Common myeloid progenitor, CD34-positive (primary cell): ENCODE data around the gene DCANP1.

Source experiments
- CTCF ChIA-PET: fragments of 350-600 bp; sonication (Branson Sonifier 250); formaldehyde crosslinking; loops from one replicate; lab custom pipeline; 2021; ENCODE audit warnings: antibody characterized with exemption; lab: Charles Lee
- POLR2A ChIA-PET: fragments of 350-600 bp; sonication (Branson Sonifier 250); formaldehyde crosslinking; loops from one replicate; lab custom pipeline; 2021; ENCODE audit warnings: antibody characterized with exemption; lab: Charles Lee
- DNase-seq, 3 donors: peaks; one replicate each; pipeline versions ENCODE4 v3.0.0 to v3.0.0-alpha.2; 2013
- H3K27ac ChIP-seq, 2 experiments: 1 replicate in 1 of 2; 2 replicates in 1 of 2; pipeline ENCODE4 v1.7.0; 2013; ENCODE audit warnings: inconsistent platforms in 2 of 2, low read length in 2 of 2, mild to moderate bottlenecking in 2 of 2, low read depth in 1 of 2, moderate library complexity in 1 of 2; ENCODE audit not compliant: severe bottlenecking in 2 of 2, insufficient read depth in 1 of 2, poor library complexity in 1 of 2
- H3K27me3 ChIP-seq, 5 experiments: replicated peaks in 2 of 5; 1 replicate in 3 of 5; 2 replicates in 2 of 5; pipeline versions ENCODE4 v1.6.1 to v1.7.0; 2013; ENCODE audit warnings: low read length in 4 of 5, mild to moderate bottlenecking in 2 of 5, moderate library complexity in 2 of 5, inconsistent platforms in 1 of 5; ENCODE audit not compliant: insufficient read depth in 5 of 5, control insufficient read depth in 4 of 5
- H3K36me3 ChIP-seq, 4 experiments: 1 replicate in 2 of 4; 2 replicates in 2 of 4; pipeline versions ENCODE4 v1.6.1 to v1.7.0; 2013; ENCODE audit warnings: low read length in 3 of 4, control low read depth in 1 of 4, mild to moderate bottlenecking in 1 of 4; ENCODE audit not compliant: control insufficient read depth in 4 of 4, insufficient read depth in 4 of 4
- H3K4me1 ChIP-seq, 4 experiments: 1 replicate in 3 of 4; 2 replicates in 1 of 4; pipeline versions ENCODE4 v1.6.1 to v1.7.1; 2013; ENCODE audit warnings: low read length in 3 of 4, mild to moderate bottlenecking in 3 of 4, control low read depth in 1 of 4, inconsistent platforms in 1 of 4, moderate library complexity in 1 of 4; ENCODE audit not compliant: control insufficient read depth in 4 of 4, insufficient read depth in 4 of 4; ENCODE audit errors: control extremely low read depth in 1 of 4
- H3K4me3 ChIP-seq, 7 experiments: 1 replicate in 4 of 7; 2 replicates in 3 of 7; pipeline versions ENCODE4 v1.5.1 to v1.7.0; 2013; ENCODE audit warnings: mild to moderate bottlenecking in 7 of 7, low read length in 6 of 7, moderate library complexity in 6 of 7, inconsistent platforms in 2 of 7, low read depth in 2 of 7, control low read depth in 1 of 7; ENCODE audit not compliant: insufficient read depth in 4 of 7, control insufficient read depth in 1 of 7; ENCODE audit errors: extremely low read depth in 1 of 7
- H3K9me3 ChIP-seq, 5 experiments: 1 replicate in 4 of 5; 2 replicates in 1 of 5; pipeline versions ENCODE4 v1.6.1 to v1.7.1; 2013; ENCODE audit warnings: low read length in 4 of 5, mild to moderate bottlenecking in 2 of 5, inconsistent platforms in 1 of 5, low read depth in 1 of 5, moderate library complexity in 1 of 5; ENCODE audit not compliant: control insufficient read depth in 4 of 5, insufficient read depth in 2 of 5; ENCODE audit errors: control extremely low read depth in 1 of 5
- WGBS: methylation state at CpG from one replicate; pipeline ENCODE4 v1.1.5; 2013; ENCODE audit not compliant: insufficient coverage; 5-methylcytosine and 5-hydroxymethylcytosine counted together

The DCANP1 gene

GRCh38 chr5:135451581-135452320, 4.6 kb upstream of the DCANP1 start:
- no peak for DNase-seq
- Histone ChIP-seq H3K36me3 (no peaks in the 10 kb centered on the region), H3K27ac (no peak overlapping the region), H3K4me1 (peaks cover 0 to 25% (median 6%) of the 10 kb centered on the region in 4 experiments), H3K27me3 (no peaks in the 10 kb centered on the region), H3K9me3 (no peaks in the 10 kb centered on the region), H3K4me3 (no peak overlapping the region)
- CTCF ChIA-PET, result interaction anchor here (1.6 to 30.2 kb wide), 4 partner anchors 10 to 108 kb away, joined by 3 to 1163 read pairs (median 156); partner anchors contain the start of gene DCANP1
- 97% methylated on average over 11 of the region's 17 CpGs for WGBS
- POLR2A ChIA-PET, result no interaction called here

- ChIA-PET CTCF (interaction anchor here (17.8 to 30.2 kb wide), 3 partner anchors 7 to 109 kb away, joined by 307 to 1163 read pairs (median 307); partner anchors contain the start of genes DCANP1 and TIFAB), POLR2A (no interaction called here)
- peaks cover 0 to 33% (median 11%) of the 10 kb centered on the region in 4 experiments for H3K4me1 ChIP-seq
- H3K36me3 ChIP-seq, result no peaks in the 10 kb centered on the region
- H3K9me3 ChIP-seq, result no peaks in the 10 kb centered on the region
- WGBS, result 88% methylated on average over 2 of the region's 2 CpGs
- H3K27ac ChIP-seq, result no peak overlapping the region
- H3K27me3 ChIP-seq, result no peaks in the 10 kb centered on the region
- no peak for DNase-seq
- H3K4me3 ChIP-seq, result no peak overlapping the region
Observed at GRCh38 chr5:135450952-135451351, 3.8 kb upstream of the DCANP1 start.

GRCh38 chr5:135450336-135450735, 3.2 kb upstream of the DCANP1 start:
- POLR2A ChIA-PET, result no interaction called here
- CTCF ChIA-PET, result interaction anchor here (2.0 to 17.8 kb wide), 3 partner anchors 8 to 24 kb away, joined by 8 to 307 read pairs (median 307); partner anchors contain the start of genes DCANP1 and TIFAB
- no peaks in the 10 kb centered on the region for H3K9me3 ChIP-seq
- H3K4me1 ChIP-seq, result peaks cover 0 to 39% (median 14%) of the 10 kb centered on the region in 4 experiments
- peak overlapping the region in 1 of 7 experiments; percentile 6 for H3K4me3 ChIP-seq
- no peak overlapping the region for H3K27ac ChIP-seq
- no peaks in the 10 kb centered on the region for H3K36me3 ChIP-seq
- DNase-seq, result no peak
- H3K27me3 ChIP-seq, result no peaks in the 10 kb centered on the region
- whole genome bisulfite sequencing, result 97% methylated on average over 3 of the region's 3 CpGs

GRCh38 chr5:135449644-135450043, 2.5 kb upstream of the DCANP1 start:
- POLR2A ChIA-PET, result no interaction called here
- Histone ChIP-seq H3K27ac (no peak overlapping the region), H3K4me3 (no peak overlapping the region), H3K36me3 (no peaks in the 10 kb centered on the region), H3K4me1 (peaks cover 0 to 46% (median 21%) of the 10 kb centered on the region in 4 experiments), H3K27me3 (no peaks in the 10 kb centered on the region), H3K9me3 (no peaks in the 10 kb centered on the region)
- 96% methylated on average over 12 of the region's 12 CpGs for WGBS
- no peak for DNase-seq
- CTCF ChIA-PET, result interaction anchor here (0.8 to 17.8 kb wide), 4 partner anchors 8 to 23 kb away, joined by 3 to 307 read pairs (median 158); partner anchors contain the start of genes DCANP1 and TIFAB

GRCh38 chr5:135448791-135449507, 1.8 kb upstream of the DCANP1 start:
- no peaks in the 10 kb centered on the region for H3K9me3 ChIP-seq
- POLR2A ChIA-PET, result no interaction called here
- H3K36me3 ChIP-seq, result no peaks in the 10 kb centered on the region
- H3K4me1 ChIP-seq, result peaks cover 0 to 52% (median 23%) of the 10 kb centered on the region in 4 experiments
- H3K27ac ChIP-seq, result no peak overlapping the region
- CTCF ChIA-PET, result interaction anchor here (0.6 to 17.8 kb wide), 6 partner anchors 9 to 100 kb away, joined by 3 to 307 read pairs (median 4); partner anchors contain the start of gene TIFAB
- H3K27me3 ChIP-seq, result no peaks in the 10 kb centered on the region
- no peak for DNase-seq
- H3K4me3 ChIP-seq, result no peak overlapping the region
- 100% methylated on average over 7 of the region's 9 CpGs for WGBS

GRCh38 chr5:135448071-135448739, 1.1 kb upstream of the DCANP1 start:
- ChIA-PET CTCF (interaction anchor here (0.6 to 17.8 kb wide), 5 partner anchors 10 to 111 kb away, joined by 3 to 307 read pairs (median 4); partner anchors contain the start of gene TIFAB), POLR2A (no interaction called here)
- peaks cover 0 to 58% (median 26%) of the 10 kb centered on the region in 4 experiments for H3K4me1 ChIP-seq
- no peaks in the 10 kb centered on the region for H3K27me3 ChIP-seq
- no peaks in the 10 kb centered on the region for H3K9me3 ChIP-seq
- H3K27ac ChIP-seq, result no peak overlapping the region
- no peaks in the 10 kb centered on the region for H3K36me3 ChIP-seq
- DNase-seq, result no peak
- H3K4me3 ChIP-seq, result no peak overlapping the region
- WGBS, result 95% methylated on average over 7 of the region's 9 CpGs
